GM21786 (cell line): ENCODE measurements around the gene CXCR4.
"Not testable (repeated sequence)": the region's sequence is repeated elsewhere in the genome, so short reads cannot be mapped to it uniquely, and the experiment has no call there.

ENCODE experiments used
- ATAC-seq: cut with Tn5 transposase; IDR thresholded peaks from one replicate; pipeline ENCODE4 v1.9.1; 2021; ENCODE audit not compliant: unreplicated experiment

Gene CXCR4

DNA sequence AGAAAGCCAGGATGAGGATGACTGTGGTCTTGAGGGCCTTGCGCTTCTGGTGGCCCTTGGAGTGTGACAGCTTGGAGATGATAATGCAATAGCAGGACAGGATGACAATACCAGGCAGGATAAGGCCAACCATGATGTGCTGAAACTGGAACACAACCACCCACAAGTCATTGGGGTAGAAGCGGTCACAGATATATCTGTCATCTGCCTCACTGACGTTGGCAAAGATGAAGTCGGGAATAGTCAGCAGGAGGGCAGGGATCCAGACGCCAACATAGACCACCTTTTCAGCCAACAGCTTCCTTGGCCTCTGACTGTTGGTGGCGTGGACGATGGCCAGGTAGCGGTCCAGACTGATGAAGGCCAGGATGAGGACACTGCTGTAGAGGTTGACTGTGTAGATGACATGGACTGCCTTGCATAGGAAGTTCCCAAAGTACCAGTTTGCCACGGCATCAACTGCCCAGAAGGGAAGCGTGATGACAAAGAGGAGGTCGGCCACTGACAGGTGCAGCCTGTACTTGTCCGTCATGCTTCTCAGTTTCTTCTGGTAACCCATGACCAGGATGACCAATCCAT lies 2.7 kb downstream of the CXCR4 start:
- no peak for ATAC-seq

- no peak for ATAC-seq
Observed at GRCh38 chr2:136114382-136114781, 3.6 kb downstream of the CXCR4 start.

GRCh38 chr2:136113209-136113971 lies 4.6 kb downstream of the CXCR4 start:
- ATAC-seq = no peak

GRCh38 chr2:136112317-136113208 lies 5.4 kb downstream of the CXCR4 start:
- ATAC-seq = no peak

- no peak for ATAC-seq
Observed at GRCh38 chr2:136111711-136112110, 6.2 kb downstream of the CXCR4 start.

- no peak for ATAC-seq
Observed at GRCh38 chr2:136110526-136110925, 7.4 kb downstream of the CXCR4 start.

DNA sequence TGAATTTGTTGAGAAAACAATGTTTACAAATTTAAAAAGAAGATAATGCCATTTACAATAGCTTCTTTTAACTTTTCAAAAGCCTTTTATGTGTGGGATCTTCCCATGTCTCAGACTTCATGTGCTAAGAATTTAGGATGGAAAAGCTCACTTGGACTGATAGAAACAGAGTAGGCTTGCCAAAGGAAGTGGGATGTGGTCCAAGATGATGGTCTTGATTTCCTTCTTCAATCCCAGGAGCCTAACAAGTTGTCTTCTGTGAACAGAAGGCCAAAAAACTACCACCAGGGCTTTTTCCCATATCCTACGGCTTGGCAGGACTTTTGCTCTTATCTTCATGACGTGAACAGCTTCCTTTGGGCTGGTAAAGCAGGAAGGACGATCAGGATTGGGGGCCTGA lies 9.5 kb downstream of the CXCR4 start:
- ATAC-seq = no peak

DNA sequence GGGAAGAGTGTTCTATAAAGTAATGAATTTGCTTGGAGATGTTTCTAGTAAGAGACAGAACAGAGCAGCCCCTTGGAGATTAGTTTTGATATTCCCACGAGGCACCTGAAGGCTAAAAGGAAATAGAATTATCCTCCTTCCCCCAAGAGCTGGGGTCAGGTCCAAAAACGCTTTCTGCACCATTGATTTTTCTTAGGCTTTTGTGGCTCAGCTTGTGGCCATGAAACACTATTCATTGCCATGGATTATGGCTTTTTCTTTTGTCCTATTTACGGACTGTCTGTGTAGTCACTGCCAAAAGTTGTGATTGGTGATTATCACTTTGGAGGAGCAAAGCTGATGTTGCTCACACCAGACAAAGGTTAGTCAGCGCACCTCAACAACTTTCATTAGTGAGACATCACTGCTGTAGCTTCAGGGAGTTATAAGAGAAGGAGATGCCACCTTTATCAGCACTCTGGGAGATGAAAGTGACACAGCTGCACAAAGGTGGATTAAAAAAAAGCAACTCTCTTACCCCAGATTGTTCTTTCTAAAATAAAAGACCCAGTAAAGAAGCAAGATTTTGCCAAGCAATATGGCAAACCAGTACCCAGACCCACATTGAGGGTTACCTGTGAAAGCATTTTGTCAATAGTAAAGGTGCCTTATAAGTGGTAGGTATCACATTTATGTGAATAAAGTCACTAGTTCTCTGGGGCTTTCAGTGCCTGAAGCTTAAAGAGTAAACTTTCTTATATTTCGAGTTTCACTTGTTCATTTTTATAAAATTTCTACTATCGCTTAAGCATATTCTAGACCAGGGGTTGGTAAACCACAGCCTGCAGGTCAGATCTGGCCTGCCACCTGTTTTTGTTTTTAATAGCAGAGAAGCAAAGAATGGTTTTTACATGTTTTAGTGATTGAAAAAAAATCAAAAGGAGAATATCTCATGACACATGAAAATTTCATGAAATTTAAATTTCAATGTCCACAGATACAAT lies 10.6 kb downstream of the CXCR4 start:
- peak; percentile 77 for ATAC-seq

DNA sequence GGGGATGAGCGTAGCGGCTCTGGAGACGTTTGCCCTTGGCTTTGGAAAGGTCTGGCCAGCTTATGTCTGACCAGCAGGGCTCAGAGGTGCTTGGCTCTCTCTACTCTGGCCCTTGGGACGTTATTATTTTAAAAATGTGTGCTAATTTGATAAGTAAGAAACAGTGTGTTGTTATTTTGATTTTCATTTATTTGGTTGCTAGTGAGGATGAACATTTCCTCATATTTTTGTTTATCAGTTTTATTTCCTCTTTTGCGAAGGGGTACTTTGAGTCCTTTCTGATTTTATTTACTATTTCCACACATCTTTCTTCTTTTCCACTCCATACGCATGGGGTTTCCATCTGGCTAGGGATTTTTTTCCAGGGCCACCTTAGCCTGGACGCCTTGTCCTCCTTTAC lies 11.4 kb downstream of the CXCR4 start:
- ATAC-seq = no peak

GRCh38 chr2:136104977-136105376 lies 13.0 kb downstream of the CXCR4 start:
- no peak for ATAC-seq

GRCh38 chr2:136101042-136101441 lies 16.9 kb downstream of the CXCR4 start:
- no peak for ATAC-seq

GRCh38 chr2:136098441-136098840 lies 19.5 kb downstream of the CXCR4 start:
- ATAC-seq = no peak

DNA sequence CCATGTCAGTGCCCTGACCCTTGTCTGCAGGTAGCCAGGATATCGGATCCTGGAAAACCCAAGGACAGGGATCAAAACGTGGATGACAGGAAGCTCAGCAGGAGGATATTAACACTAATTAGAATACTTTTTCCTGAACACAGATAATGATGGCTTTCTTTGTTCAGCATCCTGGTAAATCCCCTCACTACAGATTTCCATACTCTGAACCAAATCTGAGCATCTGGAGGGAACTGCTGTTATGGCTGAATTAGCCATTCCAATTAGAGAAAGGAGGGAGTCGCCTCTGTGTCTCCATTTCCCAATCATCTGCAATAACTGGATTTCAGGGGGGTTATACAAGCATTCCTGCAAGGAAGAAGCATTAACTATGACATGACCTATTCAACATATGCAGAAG lies 24.4 kb downstream of the CXCR4 start:
- ATAC-seq = no peak

- ATAC-seq = no peak
Observed at GRCh38 chr2:136091899-136092298, 26.1 kb downstream of the CXCR4 start.

DNA sequence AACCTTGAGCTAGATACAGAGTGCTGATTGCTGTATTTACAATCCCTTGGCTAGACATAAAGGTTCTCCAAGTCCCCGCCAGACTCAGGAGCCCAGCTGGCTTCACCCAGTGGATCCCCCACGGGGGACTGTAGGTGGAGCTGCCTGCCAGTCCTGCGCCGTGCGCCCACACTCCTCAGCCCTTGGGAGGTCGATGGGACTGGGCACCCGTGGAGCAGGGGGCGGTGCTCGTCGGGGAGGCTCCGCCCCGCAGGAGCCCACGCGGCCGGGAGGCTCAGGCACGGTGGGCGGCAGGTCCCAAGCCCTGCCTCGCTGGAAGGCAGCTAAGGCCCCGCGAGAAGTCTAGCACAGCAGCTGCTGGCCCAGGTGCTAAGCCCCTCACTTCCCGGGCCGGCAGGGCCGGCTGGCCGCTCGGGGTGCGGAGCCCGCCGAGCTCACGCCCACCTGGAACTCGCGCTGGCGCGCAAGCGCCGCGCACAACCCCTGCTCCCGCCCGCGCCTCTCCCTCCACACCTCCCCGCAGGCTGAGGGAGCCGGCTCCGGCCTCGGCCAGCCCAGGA lies 30.0 kb downstream of the CXCR4 start:
- not testable (repeated sequence) for ATAC-seq

DNA sequence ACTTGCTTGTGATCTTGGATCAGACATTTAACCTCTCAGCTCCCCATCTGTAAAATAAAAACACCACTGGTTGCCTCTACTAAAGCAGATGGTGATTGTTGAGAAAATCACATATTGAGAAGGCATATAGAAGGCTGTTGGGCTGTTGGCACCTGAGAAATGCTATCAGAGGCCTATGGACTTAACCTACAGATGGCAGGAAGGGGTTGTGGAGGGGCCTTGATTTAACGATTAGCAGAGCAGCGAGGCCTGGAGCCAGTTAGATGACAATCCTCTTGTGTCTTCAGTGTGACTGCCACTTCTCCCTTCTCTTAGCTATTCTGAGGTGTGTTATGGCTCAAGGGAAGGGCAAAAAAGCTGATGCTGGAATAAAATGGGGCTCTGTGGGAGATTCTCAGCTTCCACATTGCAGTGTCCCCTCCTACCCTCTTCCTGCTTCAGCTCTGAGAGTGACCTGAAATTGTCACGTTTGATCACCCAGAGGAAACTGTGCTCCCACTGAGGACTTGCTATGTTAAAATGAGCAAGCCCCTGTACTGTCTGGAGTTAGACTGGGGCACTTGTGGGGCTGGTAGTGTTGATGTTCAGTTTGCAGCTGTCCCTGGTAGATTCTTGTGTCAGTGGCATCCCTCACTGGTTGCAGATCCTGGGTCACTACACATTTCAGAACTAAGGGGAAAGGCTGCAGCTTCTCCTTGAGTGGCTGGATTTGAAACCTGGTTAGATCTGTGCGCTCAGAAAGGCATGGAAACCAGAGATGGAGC lies 31.5 kb downstream of the CXCR4 start:
- ATAC-seq = no peak

- no peak for ATAC-seq
Observed at GRCh38 chr2:136085453-136086209, 32.3 kb downstream of the CXCR4 start.

GRCh38 chr2:136081582-136082210 lies 36.3 kb downstream of the CXCR4 start:
- ATAC-seq = no peak
